HCT116 (cell line): ENCODE results near the gene FRAS1. TPM values are rescaled to one million over a fixed set of nuclear protein-coding genes. Genes with fewer than 3 reads are reported as not detected.

ENCODE experiments used
- ATAC-seq: fragments of 200-7000 bp; cut with Tn5 transposase; 2 replicates; pipeline ENCODE4 v1.9.1; 2020; ENCODE audit warnings: mild to moderate bottlenecking, moderate library complexity
- BruUV-seq: library from RNA; stranded (reverse); fragments of 400-500 nt; replicated peaks from 2 replicates; lab custom pipeline; 2021; lab: Mats Ljungman, UMichigan
- CTCF ChIA-PET: fragments of 300-600 bp; sonication (Branson Sonifier 250); formaldehyde crosslinking; loops from one replicate; lab custom pipeline; 2021; ENCODE audit warnings: antibody characterized with exemption; lab: Charles Lee
- POLR2A ChIA-PET: fragments of 300-600, 350-600 bp; sonication (Branson Sonifier 250); formaldehyde crosslinking; loops from one replicate; lab custom pipeline; 2021; ENCODE audit warnings: antibody characterized with exemption; lab: Charles Lee
- RAD21 ChIA-PET, 2 experiments: fragments of 300-600 bp; sonication (Branson Sonifier 250); formaldehyde crosslinking; loops; one replicate each; lab custom pipeline; 2023; ENCODE audit warnings: low total read pairs in 2 of 2; ENCODE audit not compliant: uncharacterized antibody in 2 of 2, unreplicated experiment in 2 of 2, low non-redundant PET in 1 of 2; lab: Charles Lee
- DNase-seq: peaks from one replicate; pipeline ENCODE4 v3.0.0-alpha.2; 2010; ENCODE audit warnings: low read depth, low spot score
- H2AFZ ChIP-seq: fragments of 200-600 bp; shearing (Covaris generic), sonication (generic); 2 replicates; pipeline ENCODE4 v1.6.1; 2017; ENCODE audit warnings: low read depth, mixed run types, mixed read lengths, antibody characterized with exemption, low read length; ENCODE audit not compliant: poor library complexity, severe bottlenecking
- H3K27ac ChIP-seq: 2 replicates; pipeline ENCODE4 v1.5.1; 2012; ENCODE audit warnings: low read depth, low read length
- H3K27me3 ChIP-seq: fragments of 200-600 bp; sonication (generic); 2 replicates; pipeline ENCODE4 v1.6.1; 2016; ENCODE audit warnings: mixed run types, low read length, mixed read lengths; ENCODE audit not compliant: insufficient read depth
- H3K36me3 ChIP-seq, 2 experiments: fragments of 200-500 bp in 1 of 2; fragments of 200-600 bp in 1 of 2; sonication (Bioruptor generic) in 1 of 2; sonication (generic) in 1 of 2; 2 replicates each; pipeline versions ENCODE4 v1.5.1 to v1.6.1; 2014 to 2016; ENCODE audit warnings: low read length in 2 of 2, inconsistent platforms in 1 of 2, mixed read lengths in 1 of 2, mixed run types in 1 of 2; ENCODE audit not compliant: insufficient read depth in 2 of 2, control insufficient read depth in 1 of 2
- H3K4me1 ChIP-seq, 2 experiments: fragments of 200-600 bp in 1 of 2; sonication (generic) in 1 of 2; 2 replicates each; pipeline versions ENCODE4 v1.5.1 to v1.6.1; 2012 to 2017; ENCODE audit warnings: low read length in 2 of 2, inconsistent platforms in 1 of 2, mild to moderate bottlenecking in 1 of 2, mixed read lengths in 1 of 2, mixed run types in 1 of 2, moderate library complexity in 1 of 2; ENCODE audit not compliant: insufficient read depth in 2 of 2, control insufficient read depth in 1 of 2
- H3K4me2 ChIP-seq: fragments of 200-600 bp; sonication (generic); 2 replicates; pipeline ENCODE4 v1.6.1; 2017; ENCODE audit warnings: mixed run types, low read length, mixed read lengths
- H3K4me3 ChIP-seq, 2 experiments: fragments of 200-600 bp in 1 of 2; sonication (generic) in 1 of 2; replicated peaks in 1 of 2; 2 replicates each; pipeline ENCODE4 v1.5.1; 2011 to 2016; ENCODE audit warnings: low read length in 2 of 2, control low read depth in 1 of 2, low read depth in 1 of 2, mild to moderate bottlenecking in 1 of 2, mixed read lengths in 1 of 2, mixed run types in 1 of 2
- H3K79me2 ChIP-seq: fragments of 200-600 bp; sonication (generic); 2 replicates; pipeline ENCODE4 v1.6.1; 2017; ENCODE audit warnings: mild to moderate bottlenecking, mixed run types, low read length, moderate library complexity, mixed read lengths; ENCODE audit not compliant: insufficient read depth
- H3K9ac ChIP-seq: fragments of 200-600 bp; sonication (generic); 2 replicates; pipeline ENCODE4 v1.6.1; 2016; ENCODE audit warnings: low read length, mixed read lengths
- H3K9me2 ChIP-seq: fragments of 200-600 bp; sonication (generic), shearing (Covaris generic); 2 replicates; pipeline ENCODE4 v1.6.1; 2017; ENCODE audit warnings: mixed run types, mild to moderate bottlenecking, moderate library complexity; ENCODE audit not compliant: insufficient read depth
- H3K9me3 ChIP-seq, 2 experiments: fragments of 200-500 bp in 1 of 2; fragments of 200-600 bp in 1 of 2; sonication (Bioruptor generic) in 1 of 2; sonication (generic) in 1 of 2; 2 replicates each; pipeline ENCODE4 v1.6.1; 2014 to 2017; ENCODE audit warnings: low read length in 2 of 2, mixed read lengths in 2 of 2, inconsistent platforms in 1 of 2, low read depth in 1 of 2, mild to moderate bottlenecking in 1 of 2, mixed run types in 1 of 2, moderate library complexity in 1 of 2; ENCODE audit not compliant: control insufficient read depth in 1 of 2, insufficient read depth in 1 of 2
- H4K20me1 ChIP-seq: fragments of 200-600 bp; sonication (generic), shearing (Covaris generic); 2 replicates; pipeline ENCODE4 v1.6.1; 2017; ENCODE audit warnings: mixed run types, mild to moderate bottlenecking, moderate library complexity; ENCODE audit not compliant: insufficient read depth
- CBX3 ChIP-seq: IDR thresholded peaks from 2 replicates; pipeline ENCODE4 v1.6.1; 2012; ENCODE audit warnings: low read depth
- EZH2phosphoT487 ChIP-seq: fragments of 200-600 bp; IDR thresholded peaks from 2 replicates; pipeline ENCODE4 v1.6.1; 2018; ENCODE audit warnings: antibody characterized with exemption, borderline replicate concordance
- JUND ChIP-seq: IDR thresholded peaks from 2 replicates; pipeline ENCODE4 v1.6.1; 2012
- POLR2AphosphoS5 ChIP-seq: IDR thresholded peaks from 2 replicates; pipeline ENCODE4 v1.6.1; 2011; ENCODE audit warnings: mild to moderate bottlenecking, low read depth, low read length, moderate library complexity
- intact Hi-C: fragments of 100-400 bp; cut with micrococcal nuclease; formaldehyde crosslinking; loops from 2 replicates; pipeline ENCODE4 v1.10.0; 2022
- total RNA-seq: library from RNA; stranded (reverse); gene quantifications from one replicate; pipeline ENCODE4 v1.2.1, GENCODE V29; 2021; ENCODE audit not compliant: unreplicated experiment
- TF ChIP-seq, protein P1 (sequence below): IDR thresholded peaks from 2 replicates; pipeline ENCODE4 v1.6.1; 2012

Gene FRAS1
- total RNA-seq, 1 experiment from 2014 or later = 33.5 TPM

DNA sequence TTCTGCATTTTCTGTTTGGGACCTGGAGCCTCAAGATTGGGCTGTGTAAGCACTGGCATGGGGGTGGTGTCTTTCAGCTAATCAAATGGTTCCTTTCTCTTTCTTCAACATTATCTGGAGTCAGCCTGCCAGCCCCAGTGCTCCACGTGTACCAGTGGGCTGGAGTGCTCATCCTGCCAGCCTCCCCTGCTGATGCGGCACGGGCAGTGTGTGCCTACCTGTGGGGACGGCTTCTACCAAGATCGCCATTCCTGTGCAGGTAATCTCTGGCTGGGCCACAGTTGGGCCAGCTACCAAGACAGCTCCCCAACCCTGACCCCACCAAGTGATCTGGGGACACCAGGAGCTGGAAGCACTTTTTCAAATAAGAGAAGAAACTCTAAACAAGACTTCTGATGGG is 229.2 kb downstream of the FRAS1 start:
- H3K4me3 ChIP-seq = no peak overlapping the region
- no peak overlapping the region for H3K9ac ChIP-seq
- RAD21 ChIA-PET = no interaction called here
- no peaks in the 10 kb centered on the region for H4K20me1 ChIP-seq
- H3K4me1 ChIP-seq = no peaks in the 10 kb centered on the region
- H3K9me2 ChIP-seq = no peaks in the 10 kb centered on the region
- no peaks in the 10 kb centered on the region for H3K79me2 ChIP-seq
- H3K27ac ChIP-seq = no peak overlapping the region
- no peak for TF ChIP-seq JUND
- no peak for TF ChIP-seq POLR2AphosphoS5
- TF ChIP-seq, protein P1, sequence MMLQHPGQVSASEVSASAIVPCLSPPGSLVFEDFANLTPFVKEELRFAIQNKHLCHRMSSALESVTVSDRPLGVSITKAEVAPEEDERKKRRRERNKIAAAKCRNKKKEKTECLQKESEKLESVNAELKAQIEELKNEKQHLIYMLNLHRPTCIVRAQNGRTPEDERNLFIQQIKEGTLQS = no peak
- no peak for DNase-seq
- H3K4me2 ChIP-seq = no peak overlapping the region
- H3K9me3 ChIP-seq = no peaks in the 10 kb centered on the region
- CTCF ChIA-PET = no interaction called here
- H3K27me3 ChIP-seq = no peaks in the 10 kb centered on the region
- no TSS peak for BruUV-seq
- intact Hi-C loops = no loop called here
- no peak overlapping the region for H2AFZ ChIP-seq
- ATAC-seq = no peak
- no peaks in the 10 kb centered on the region; a peak in 1 of 4 replicates for H3K36me3 ChIP-seq
- POLR2A ChIA-PET = no interaction called here

DNA sequence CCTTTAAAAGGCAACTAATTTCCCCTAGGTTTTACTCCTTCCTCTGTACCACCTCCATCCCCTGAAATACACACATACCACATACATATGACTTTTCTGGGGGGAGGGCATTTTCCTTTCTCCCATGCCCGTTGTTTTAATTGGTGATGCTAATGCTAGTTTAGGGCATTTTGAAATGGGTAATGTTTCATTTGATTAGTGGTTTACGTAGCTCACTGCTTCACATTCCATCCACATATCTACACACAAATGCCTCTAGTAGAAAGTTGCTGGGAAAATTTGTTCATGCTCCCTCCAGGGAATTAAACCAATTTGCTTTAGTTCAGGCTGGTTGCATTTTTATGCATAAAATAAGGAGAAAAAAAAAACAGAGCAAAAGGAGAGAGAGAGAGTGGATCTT is 231.2 kb downstream of the FRAS1 start:
- Histone ChIP-seq H3K9me2 (no peaks in the 10 kb centered on the region), H3K9ac (no peak overlapping the region), H3K27me3 (no peaks in the 10 kb centered on the region), H3K4me1 (peaks cover 0 to 2% of the 10 kb centered on the region in 2 experiments; a peak in 3 of 4 replicates), H3K79me2 (no peaks in the 10 kb centered on the region), H3K27ac (no peak overlapping the region), H3K9me3 (no peaks in the 10 kb centered on the region), H3K36me3 (no peaks in the 10 kb centered on the region; a peak in 1 of 4 replicates), H2AFZ (no peak overlapping the region), H4K20me1 (no peaks in the 10 kb centered on the region), H3K4me2 (no peak overlapping the region), H3K4me3 (no peak overlapping the region)
- BruUV-seq = no TSS peak
- POLR2A ChIA-PET = no interaction called here
- intact Hi-C loops = no loop called here
- RAD21 ChIA-PET = no interaction called here
- CTCF ChIA-PET = no interaction called here
- DNase-seq (no peak), ATAC-seq (no peak)
- TF ChIP-seq CBX3 = no peak
- no peak for TF ChIP-seq EZH2phosphoT487
